Panc1 (cell line): ENCODE results near the gene ASB6. TPM values are rescaled to one million over a fixed set of nuclear protein-coding genes. Genes with fewer than 3 reads are reported as not detected.

Experiments
- ATAC-seq: fragments of 200-7000 bp; cut with Tn5 transposase; 2 replicates; pipeline ENCODE4 v1.9.1; 2020; ENCODE audit warnings: mild to moderate bottlenecking, moderate library complexity
- BruUV-seq: library from RNA; stranded (reverse); fragments of 400-500 nt; replicated peaks from 2 replicates; lab custom pipeline; 2021; lab: Mats Ljungman, UMichigan
- CTCF ChIA-PET: fragments of 300-600 bp; sonication (Branson Sonifier 250); formaldehyde crosslinking; loops from one replicate; lab custom pipeline; 2022; ENCODE audit warnings: antibody characterized with exemption; lab: Charles Lee
- POLR2A ChIA-PET: fragments of 300-600 bp; sonication (Branson Sonifier 250); formaldehyde crosslinking; loops from one replicate; lab custom pipeline; 2022; ENCODE audit warnings: antibody characterized with exemption; lab: Charles Lee
- DNase-seq: peaks from one replicate; pipeline ENCODE4 v3.0.0-alpha.2; 2010; ENCODE audit warnings: low read depth, low spot score
- H3K27ac ChIP-seq: 2 replicates; pipeline ENCODE4 v1.5.1; 2011; ENCODE audit warnings: mild to moderate bottlenecking, low read length, inconsistent platforms
- H3K27me3 ChIP-seq: fragments of 200-500 bp; sonication (Bioruptor generic); 2 replicates; pipeline ENCODE4 v1.6.0; 2014; ENCODE audit warnings: low read length, inconsistent platforms; ENCODE audit not compliant: control insufficient read depth, insufficient read depth
- H3K36me3 ChIP-seq: fragments of 200-500 bp; sonication (Bioruptor generic); 2 replicates; pipeline ENCODE4 v1.5.1; 2014; ENCODE audit warnings: inconsistent platforms, mild to moderate bottlenecking, low read length, moderate library complexity; ENCODE audit not compliant: control insufficient read depth, insufficient read depth
- H3K4me1 ChIP-seq: 2 replicates; pipeline ENCODE4 v1.5.1; 2011; ENCODE audit warnings: inconsistent platforms, mild to moderate bottlenecking, low read length, moderate library complexity; ENCODE audit not compliant: control insufficient read depth, insufficient read depth
- H3K4me3 ChIP-seq, 2 experiments: 2 replicates each; pipeline ENCODE4 v1.5.1; 2011 to 2012; ENCODE audit warnings: low read depth in 2 of 2, low read length in 2 of 2, mild to moderate bottlenecking in 2 of 2, inconsistent platforms in 1 of 2, moderate library complexity in 1 of 2
- H3K9me3 ChIP-seq: fragments of 200-500 bp; sonication (Bioruptor generic); 2 replicates; pipeline ENCODE4 v1.5.1; 2014; ENCODE audit warnings: low read depth, mild to moderate bottlenecking, inconsistent platforms, low read length, moderate library complexity; ENCODE audit not compliant: control insufficient read depth, insufficient read depth
- POLR2AphosphoS5 ChIP-seq: IDR thresholded peaks from 2 replicates; pipeline ENCODE4 v1.6.1; 2012; ENCODE audit warnings: mild to moderate bottlenecking, low read depth, low read length, moderate library complexity
- SIN3A ChIP-seq: IDR thresholded peaks from 2 replicates; pipeline ENCODE4 v1.6.1; 2012; ENCODE audit warnings: low read depth, mild to moderate bottlenecking, low read length, moderate library complexity, borderline replicate concordance; ENCODE audit not compliant: insufficient read depth
- TCF7L2 ChIP-seq: IDR thresholded peaks from 2 replicates; pipeline ENCODE4 v1.6.1; 2011; ENCODE audit warnings: mild to moderate bottlenecking, low read depth, low read length, inconsistent platforms
- in situ Hi-C: cut with HindIII; loops from 2 replicates; pipeline ENCODE4 v1.10.0; 2016; ENCODE audit warnings: low sequenced_read_pairs, low pct_unique_long_range_greater_than_20kb
- intact Hi-C: fragments of 100-400 bp; cut with micrococcal nuclease; formaldehyde crosslinking; loops from one replicate; pipeline ENCODE4 v1.10.0; 2022; ENCODE audit not compliant: unreplicated experiment
- total RNA-seq: library from RNA; stranded (reverse); gene quantifications from one replicate; pipeline ENCODE4 v1.2.1, GENCODE V29; 2021; ENCODE audit not compliant: unreplicated experiment
- TF ChIP-seq, protein P1 (sequence below), 2 experiments: IDR thresholded peaks; 2 replicates each; pipeline ENCODE4 v1.6.1; 2011 to 2012; ENCODE audit warnings: low read depth in 2 of 2, control low read depth in 1 of 2, low read length in 1 of 2, mild to moderate bottlenecking in 1 of 2, moderate library complexity in 1 of 2; ENCODE audit not compliant: insufficient read depth in 1 of 2
- TF ChIP-seq, protein P2 (sequence below): fragments of 450-650 bp; IDR thresholded peaks from 2 replicates; pipeline ENCODE4 v1.5.1; 2017; ENCODE audit warnings: mild to moderate bottlenecking

ASB6 gene
- total RNA-seq, 1 experiment from 2014 or later: 14.3 TPM

GRCh38 chr9:129674229-129674628 lies 32.3 kb upstream of the ASB6 start:
- no peak for ATAC-seq
- intact Hi-C loops (no loop called here), in situ Hi-C loops (no loop called here)
- no peak for DNase-seq
- Histone ChIP-seq H3K9me3 (no peaks in the 10 kb centered on the region), H3K27ac (no peak overlapping the region), H3K36me3 (no peaks in the 10 kb centered on the region), H3K4me1 (no peaks in the 10 kb centered on the region), H3K27me3 (no peaks in the 10 kb centered on the region), H3K4me3 (no peak overlapping the region)
- TF ChIP-seq, protein P1, sequence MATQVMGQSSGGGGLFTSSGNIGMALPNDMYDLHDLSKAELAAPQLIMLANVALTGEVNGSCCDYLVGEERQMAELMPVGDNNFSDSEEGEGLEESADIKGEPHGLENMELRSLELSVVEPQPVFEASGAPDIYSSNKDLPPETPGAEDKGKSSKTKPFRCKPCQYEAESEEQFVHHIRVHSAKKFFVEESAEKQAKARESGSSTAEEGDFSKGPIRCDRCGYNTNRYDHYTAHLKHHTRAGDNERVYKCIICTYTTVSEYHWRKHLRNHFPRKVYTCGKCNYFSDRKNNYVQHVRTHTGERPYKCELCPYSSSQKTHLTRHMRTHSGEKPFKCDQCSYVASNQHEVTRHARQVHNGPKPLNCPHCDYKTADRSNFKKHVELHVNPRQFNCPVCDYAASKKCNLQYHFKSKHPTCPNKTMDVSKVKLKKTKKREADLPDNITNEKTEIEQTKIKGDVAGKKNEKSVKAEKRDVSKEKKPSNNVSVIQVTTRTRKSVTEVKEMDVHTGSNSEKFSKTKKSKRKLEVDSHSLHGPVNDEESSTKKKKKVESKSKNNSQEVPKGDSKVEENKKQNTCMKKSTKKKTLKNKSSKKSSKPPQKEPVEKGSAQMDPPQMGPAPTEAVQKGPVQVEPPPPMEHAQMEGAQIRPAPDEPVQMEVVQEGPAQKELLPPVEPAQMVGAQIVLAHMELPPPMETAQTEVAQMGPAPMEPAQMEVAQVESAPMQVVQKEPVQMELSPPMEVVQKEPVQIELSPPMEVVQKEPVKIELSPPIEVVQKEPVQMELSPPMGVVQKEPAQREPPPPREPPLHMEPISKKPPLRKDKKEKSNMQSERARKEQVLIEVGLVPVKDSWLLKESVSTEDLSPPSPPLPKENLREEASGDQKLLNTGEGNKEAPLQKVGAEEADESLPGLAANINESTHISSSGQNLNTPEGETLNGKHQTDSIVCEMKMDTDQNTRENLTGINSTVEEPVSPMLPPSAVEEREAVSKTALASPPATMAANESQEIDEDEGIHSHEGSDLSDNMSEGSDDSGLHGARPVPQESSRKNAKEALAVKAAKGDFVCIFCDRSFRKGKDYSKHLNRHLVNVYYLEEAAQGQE (IDR thresholded peaks at IDR 0.05; ENCODE audit: insufficient read depth in 1 of 2, low read depth in 2 of 2, low read length in 1 of 2): no peak
- TF ChIP-seq SIN3A: no peak
- no peak for TF ChIP-seq TCF7L2
- TF ChIP-seq, protein P2, sequence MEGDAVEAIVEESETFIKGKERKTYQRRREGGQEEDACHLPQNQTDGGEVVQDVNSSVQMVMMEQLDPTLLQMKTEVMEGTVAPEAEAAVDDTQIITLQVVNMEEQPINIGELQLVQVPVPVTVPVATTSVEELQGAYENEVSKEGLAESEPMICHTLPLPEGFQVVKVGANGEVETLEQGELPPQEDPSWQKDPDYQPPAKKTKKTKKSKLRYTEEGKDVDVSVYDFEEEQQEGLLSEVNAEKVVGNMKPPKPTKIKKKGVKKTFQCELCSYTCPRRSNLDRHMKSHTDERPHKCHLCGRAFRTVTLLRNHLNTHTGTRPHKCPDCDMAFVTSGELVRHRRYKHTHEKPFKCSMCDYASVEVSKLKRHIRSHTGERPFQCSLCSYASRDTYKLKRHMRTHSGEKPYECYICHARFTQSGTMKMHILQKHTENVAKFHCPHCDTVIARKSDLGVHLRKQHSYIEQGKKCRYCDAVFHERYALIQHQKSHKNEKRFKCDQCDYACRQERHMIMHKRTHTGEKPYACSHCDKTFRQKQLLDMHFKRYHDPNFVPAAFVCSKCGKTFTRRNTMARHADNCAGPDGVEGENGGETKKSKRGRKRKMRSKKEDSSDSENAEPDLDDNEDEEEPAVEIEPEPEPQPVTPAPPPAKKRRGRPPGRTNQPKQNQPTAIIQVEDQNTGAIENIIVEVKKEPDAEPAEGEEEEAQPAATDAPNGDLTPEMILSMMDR: no peak
- TF ChIP-seq POLR2AphosphoS5: no peak
- ChIA-PET CTCF (no interaction called here), POLR2A (no interaction called here)
- no TSS peak for BruUV-seq

GRCh38 chr9:129673602-129674001 lies 31.7 kb upstream of the ASB6 start:
- no peak for DNase-seq
- Histone ChIP-seq H3K27me3 (no peaks in the 10 kb centered on the region), H3K4me3 (no peak overlapping the region), H3K9me3 (no peaks in the 10 kb centered on the region), H3K27ac (no peak overlapping the region), H3K36me3 (no peaks in the 10 kb centered on the region), H3K4me1 (no peaks in the 10 kb centered on the region)
- BruUV-seq: no TSS peak
- in situ Hi-C loops (no loop called here), intact Hi-C loops (no loop called here)
- TF ChIP-seq SIN3A: no peak
- TF ChIP-seq POLR2AphosphoS5: no peak
- TF ChIP-seq, protein P2: no peak
- no peak for TF ChIP-seq TCF7L2
- ChIA-PET CTCF (no interaction called here), POLR2A (interaction anchor here (0.6 kb wide), 1 partner anchor 53 kb away, joined by 5 read pairs; no protein-coding TSS in a partner anchor)
- no peak for ATAC-seq
